ENCODE measurements around the gene FSTL5. TPM values are rescaled to one million over a fixed set of nuclear protein-coding genes. Genes with fewer than 3 reads are reported as not detected.

The FSTL5 gene
- polyA plus RNA-seq, 3 donors: not detected

GRCh38 chr4:162126729-162127128 lies 37.1 kb downstream of the FSTL5 start:
- H3K4me2 ChIP-seq (replicated peaks; ENCODE audit: extremely low read depth, low read length, poor library complexity, severe bottlenecking): no peak overlapping the region
- no peak for DNase-seq
- no peak overlapping the region for H3K4me3 Mint-ChIP-seq
- no peaks in the 10 kb centered on the region for H3K4me1 ChIP-seq (ENCODE audit: control insufficient read depth in 1 of 2, insufficient read depth in 2 of 2, low read length in 2 of 2)
- H3K27ac ChIP-seq (ENCODE audit: low read depth in 1 of 2, low read length in 2 of 2): no peak overlapping the region
- H3K27me3 ChIP-seq (ENCODE audit: control insufficient read depth in 2 of 2, insufficient read depth in 2 of 2, low read length in 2 of 2): no peaks in the 10 kb centered on the region
- no peaks in the 10 kb centered on the region for H3K79me2 ChIP-seq (ENCODE audit: insufficient read depth, low read length)
- H4K20me1 ChIP-seq (ENCODE audit: insufficient read depth, low read length): no peaks in the 10 kb centered on the region
- H3K9me3 ChIP-seq (replicated peaks in 1 of 2; ENCODE audit: control insufficient read depth in 1 of 2, insufficient read depth in 1 of 2, low read length in 2 of 2): no peaks in the 10 kb centered on the region
- no peaks in the 10 kb centered on the region for H3K27me3 Mint-ChIP-seq (ENCODE audit: low read depth in 3 of 3)
- peaks cover 0 to 1% (median 0%) of the 10 kb centered on the region in 7 donors for H3K9me3 Mint-ChIP-seq
- TF ChIP-seq CTCF (IDR thresholded peaks at IDR 0.05): no peak
- no peaks in the 10 kb centered on the region for H3K36me3 ChIP-seq (replicated peaks in 1 of 2; ENCODE audit: control insufficient read depth in 1 of 2, insufficient read depth in 2 of 2, low read length in 2 of 2)
- H3K36me3 Mint-ChIP-seq: no peaks in the 10 kb centered on the region
- H3K27ac Mint-ChIP-seq: no peak overlapping the region
- H3K9ac ChIP-seq (ENCODE audit: insufficient read depth, low read length, poor library complexity, severe bottlenecking): no peak overlapping the region
- H2AFZ ChIP-seq (ENCODE audit: insufficient read depth, low read depth, low read length, poor library complexity, severe bottlenecking): no peak overlapping the region
- no CpG with 5 or more reads among the region's 3 CpGs for WGBS (ENCODE audit: insufficient coverage)
- intact Hi-C loops (cut with micrococcal nuclease): no loop called here
- H3K4me3 ChIP-seq (replicated peaks in 1 of 3; ENCODE audit: low read depth in 2 of 3, low read length in 3 of 3): no peak overlapping the region
- H3K4me1 Mint-ChIP-seq: no peaks in the 10 kb centered on the region

GRCh38 chr4:162117051-162117450 lies 46.7 kb downstream of the FSTL5 start:
- H3K4me2 ChIP-seq (replicated peaks; ENCODE audit: extremely low read depth, low read length, poor library complexity, severe bottlenecking): no peak overlapping the region
- H3K4me1 ChIP-seq (ENCODE audit: control insufficient read depth in 1 of 2, insufficient read depth in 2 of 2, low read length in 2 of 2): no peaks in the 10 kb centered on the region
- intact Hi-C loops (cut with micrococcal nuclease): no loop called here
- no peak overlapping the region for H3K9ac ChIP-seq (ENCODE audit: insufficient read depth, low read length, poor library complexity, severe bottlenecking)
- H4K20me1 ChIP-seq (ENCODE audit: insufficient read depth, low read length): no peaks in the 10 kb centered on the region
- H3K27ac Mint-ChIP-seq: no peak overlapping the region
- H3K4me1 Mint-ChIP-seq: no peaks in the 10 kb centered on the region
- no peaks in the 10 kb centered on the region for H3K9me3 ChIP-seq (replicated peaks in 1 of 2; ENCODE audit: control insufficient read depth in 1 of 2, insufficient read depth in 1 of 2, low read length in 2 of 2)
- no peaks in the 10 kb centered on the region for H3K36me3 Mint-ChIP-seq
- peaks cover 0 to 6% (median 0%) of the 10 kb centered on the region in 7 donors for H3K9me3 Mint-ChIP-seq
- no peak overlapping the region for H3K4me3 Mint-ChIP-seq
- no peak overlapping the region for H2AFZ ChIP-seq (ENCODE audit: insufficient read depth, low read depth, low read length, poor library complexity, severe bottlenecking)
- no peaks in the 10 kb centered on the region for H3K27me3 ChIP-seq (ENCODE audit: control insufficient read depth in 2 of 2, insufficient read depth in 2 of 2, low read length in 2 of 2)
- TF ChIP-seq CTCF (IDR thresholded peaks at IDR 0.05): no peak
- no peak overlapping the region for H3K4me3 ChIP-seq (replicated peaks in 1 of 3; ENCODE audit: low read depth in 2 of 3, low read length in 3 of 3)
- no peaks in the 10 kb centered on the region for H3K79me2 ChIP-seq (ENCODE audit: insufficient read depth, low read length)
- H3K27ac ChIP-seq (ENCODE audit: low read depth in 1 of 2, low read length in 2 of 2): no peak overlapping the region
- no peaks in the 10 kb centered on the region for H3K36me3 ChIP-seq (replicated peaks in 1 of 2; ENCODE audit: control insufficient read depth in 1 of 2, insufficient read depth in 2 of 2, low read length in 2 of 2)
- no peak for DNase-seq
- WGBS (ENCODE audit: insufficient coverage): 86% methylated on average over 2 of the region's 2 CpGs
- peaks cover 0 to 3% (median 0%) of the 10 kb centered on the region in 3 donors for H3K27me3 Mint-ChIP-seq (ENCODE audit: low read depth in 3 of 3)
